ENCODE results near the gene SDR42E1.

DNA sequence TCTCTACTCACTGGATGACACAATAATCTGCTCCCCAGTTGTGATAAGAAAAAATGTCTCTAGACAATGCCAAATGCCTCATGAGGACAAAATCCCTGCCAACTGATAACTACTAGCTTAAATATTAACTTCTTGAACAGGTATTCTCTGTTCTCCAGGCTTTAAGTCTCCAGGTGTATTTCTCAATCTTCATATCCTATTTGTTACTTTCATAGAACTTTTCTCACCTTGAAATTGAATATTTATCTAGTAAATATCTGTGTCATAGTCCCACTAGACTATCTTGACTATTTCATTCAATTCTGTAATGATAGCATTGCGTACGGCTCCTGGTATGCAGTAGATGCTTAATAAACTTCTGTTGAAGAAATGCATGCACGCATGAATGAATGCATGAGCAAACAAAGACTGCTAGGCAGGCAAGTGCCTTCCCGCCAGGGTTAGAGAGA lies 39.7 kb upstream of the SDR42E1 start:
- TF ChIP-seq, protein P1, sequence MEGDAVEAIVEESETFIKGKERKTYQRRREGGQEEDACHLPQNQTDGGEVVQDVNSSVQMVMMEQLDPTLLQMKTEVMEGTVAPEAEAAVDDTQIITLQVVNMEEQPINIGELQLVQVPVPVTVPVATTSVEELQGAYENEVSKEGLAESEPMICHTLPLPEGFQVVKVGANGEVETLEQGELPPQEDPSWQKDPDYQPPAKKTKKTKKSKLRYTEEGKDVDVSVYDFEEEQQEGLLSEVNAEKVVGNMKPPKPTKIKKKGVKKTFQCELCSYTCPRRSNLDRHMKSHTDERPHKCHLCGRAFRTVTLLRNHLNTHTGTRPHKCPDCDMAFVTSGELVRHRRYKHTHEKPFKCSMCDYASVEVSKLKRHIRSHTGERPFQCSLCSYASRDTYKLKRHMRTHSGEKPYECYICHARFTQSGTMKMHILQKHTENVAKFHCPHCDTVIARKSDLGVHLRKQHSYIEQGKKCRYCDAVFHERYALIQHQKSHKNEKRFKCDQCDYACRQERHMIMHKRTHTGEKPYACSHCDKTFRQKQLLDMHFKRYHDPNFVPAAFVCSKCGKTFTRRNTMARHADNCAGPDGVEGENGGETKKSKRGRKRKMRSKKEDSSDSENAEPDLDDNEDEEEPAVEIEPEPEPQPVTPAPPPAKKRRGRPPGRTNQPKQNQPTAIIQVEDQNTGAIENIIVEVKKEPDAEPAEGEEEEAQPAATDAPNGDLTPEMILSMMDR (IDR thresholded peaks at IDR 0.05): no peak
- no peak for TF ChIP-seq POLR2A (IDR thresholded peaks at IDR 0.05)
